ENCODE results near the gene CDYL. TPM values are rescaled to one million over a fixed set of nuclear protein-coding genes. Genes with fewer than 3 reads are reported as not detected.
A peak's percentile ranks its signal among the peaks of the same experiment; 100 is the strongest.

Gene CDYL
- polyA plus RNA-seq, 3 donors: 2.9 to 21.2 (median 4.2) TPM

GRCh38 chr6:4935486-4935885, 159.3 kb downstream of the CDYL start:
- no peaks in the 10 kb centered on the region for H3K27me3 ChIP-seq (ENCODE audit: control insufficient read depth in 2 of 2, insufficient read depth in 2 of 2, low read length in 2 of 2)
- no peak overlapping the region for H3K27ac ChIP-seq (ENCODE audit: low read depth in 1 of 2, low read length in 2 of 2)
- H2AFZ ChIP-seq (ENCODE audit: insufficient read depth, low read depth, low read length, poor library complexity, severe bottlenecking): no peak overlapping the region
- DNase-seq: no peak
- TF ChIP-seq, protein P1, sequence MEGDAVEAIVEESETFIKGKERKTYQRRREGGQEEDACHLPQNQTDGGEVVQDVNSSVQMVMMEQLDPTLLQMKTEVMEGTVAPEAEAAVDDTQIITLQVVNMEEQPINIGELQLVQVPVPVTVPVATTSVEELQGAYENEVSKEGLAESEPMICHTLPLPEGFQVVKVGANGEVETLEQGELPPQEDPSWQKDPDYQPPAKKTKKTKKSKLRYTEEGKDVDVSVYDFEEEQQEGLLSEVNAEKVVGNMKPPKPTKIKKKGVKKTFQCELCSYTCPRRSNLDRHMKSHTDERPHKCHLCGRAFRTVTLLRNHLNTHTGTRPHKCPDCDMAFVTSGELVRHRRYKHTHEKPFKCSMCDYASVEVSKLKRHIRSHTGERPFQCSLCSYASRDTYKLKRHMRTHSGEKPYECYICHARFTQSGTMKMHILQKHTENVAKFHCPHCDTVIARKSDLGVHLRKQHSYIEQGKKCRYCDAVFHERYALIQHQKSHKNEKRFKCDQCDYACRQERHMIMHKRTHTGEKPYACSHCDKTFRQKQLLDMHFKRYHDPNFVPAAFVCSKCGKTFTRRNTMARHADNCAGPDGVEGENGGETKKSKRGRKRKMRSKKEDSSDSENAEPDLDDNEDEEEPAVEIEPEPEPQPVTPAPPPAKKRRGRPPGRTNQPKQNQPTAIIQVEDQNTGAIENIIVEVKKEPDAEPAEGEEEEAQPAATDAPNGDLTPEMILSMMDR (IDR thresholded peaks at IDR 0.05): no peak
- no peak overlapping the region for H3K9ac ChIP-seq (ENCODE audit: insufficient read depth, low read length, poor library complexity, severe bottlenecking)
- Mint-ChIP-seq H3K9me3 (peaks cover 0 to 2% (median 0%) of the 10 kb centered on the region in 7 donors), H3K36me3 (peaks cover 42 to 57% of the 10 kb centered on the region in 2 donors), H3K4me1 (peaks cover 9% of the 10 kb centered on the region), H3K27ac (peak overlapping the region in 1 of 7 donors; percentile 42), H3K27me3 (ENCODE audit: low read depth in 3 of 3) (no peaks in the 10 kb centered on the region), H3K4me3 (no peak overlapping the region)
- peaks cover 82% of the 10 kb centered on the region for H4K20me1 ChIP-seq (ENCODE audit: insufficient read depth, low read length)
- H3K4me1 ChIP-seq (ENCODE audit: control insufficient read depth in 1 of 2, insufficient read depth in 2 of 2, low read length in 2 of 2): no peaks in the 10 kb centered on the region
- H3K4me2 ChIP-seq (replicated peaks; ENCODE audit: extremely low read depth, low read length, poor library complexity, severe bottlenecking): no peak overlapping the region
- no peaks in the 10 kb centered on the region for H3K9me3 ChIP-seq (replicated peaks in 1 of 2; ENCODE audit: control insufficient read depth in 1 of 2, insufficient read depth in 1 of 2, low read length in 2 of 2)
- intact Hi-C loops (cut with micrococcal nuclease): loop anchor here in 1 of 2 donors (10.0 kb wide), 1 partner anchor 161 kb away; the partner anchor contains the start of gene CDYL
- WGBS (ENCODE audit: insufficient coverage): 94% methylated on average over 5 of the region's 10 CpGs
- peaks cover 15% of the 10 kb centered on the region for H3K79me2 ChIP-seq (ENCODE audit: insufficient read depth, low read length)
- no peak overlapping the region for H3K4me3 ChIP-seq (replicated peaks in 1 of 3; ENCODE audit: low read depth in 2 of 3, low read length in 3 of 3)
- peaks cover 19 to 55% of the 10 kb centered on the region in 2 donors for H3K36me3 ChIP-seq (replicated peaks in 1 of 2; ENCODE audit: control insufficient read depth in 1 of 2, insufficient read depth in 2 of 2, low read length in 2 of 2)

DNA sequence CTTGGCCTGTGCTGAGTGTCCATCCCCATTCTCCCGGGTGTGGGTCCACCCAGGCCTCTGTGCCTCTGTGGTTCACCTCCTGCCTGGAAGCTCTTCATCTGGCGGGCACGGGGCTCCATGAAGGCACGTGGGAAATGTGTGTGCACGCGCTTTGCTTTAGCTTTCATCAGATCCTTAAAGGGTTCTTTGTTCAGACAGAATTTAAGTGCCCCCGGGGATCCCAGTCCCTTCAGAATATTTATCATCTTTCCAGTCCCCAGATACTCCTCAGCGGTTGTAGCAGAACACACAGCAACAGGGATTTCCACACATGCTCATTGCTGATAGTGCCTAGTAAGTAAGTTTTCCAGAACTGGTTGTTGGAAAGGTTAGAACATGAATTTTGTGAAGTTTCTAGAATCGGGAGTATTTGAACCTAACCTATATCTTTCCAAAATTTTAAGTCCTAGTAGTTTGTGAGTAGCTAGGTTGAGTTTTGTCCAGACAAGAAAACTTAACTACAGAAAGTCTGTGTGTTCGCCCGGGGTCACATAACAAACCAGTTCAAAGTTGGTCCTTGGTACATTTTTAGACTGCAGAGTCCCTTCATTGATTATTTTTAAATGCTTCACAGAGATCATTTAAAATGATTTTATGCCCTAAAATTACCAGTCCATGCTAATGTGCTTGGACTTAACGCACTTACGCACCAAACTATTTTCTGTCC, 159.9 kb downstream of the CDYL start:
- H3K9me3 Mint-ChIP-seq: peaks cover 0 to 2% (median 0%) of the 10 kb centered on the region in 7 donors
- H3K36me3 ChIP-seq (replicated peaks in 1 of 2; ENCODE audit: control insufficient read depth in 1 of 2, insufficient read depth in 2 of 2, low read length in 2 of 2): peaks cover 19 to 60% of the 10 kb centered on the region in 2 donors
- H3K36me3 Mint-ChIP-seq: peaks cover 46 to 57% of the 10 kb centered on the region in 2 donors
- no peak overlapping the region for H3K9ac ChIP-seq (ENCODE audit: insufficient read depth, low read length, poor library complexity, severe bottlenecking)
- H3K4me2 ChIP-seq (replicated peaks; ENCODE audit: extremely low read depth, low read length, poor library complexity, severe bottlenecking): no peak overlapping the region
- H3K27ac ChIP-seq (ENCODE audit: low read depth in 1 of 2, low read length in 2 of 2): no peak overlapping the region
- DNase-seq: no peak
- H4K20me1 ChIP-seq (ENCODE audit: insufficient read depth, low read length): peaks cover 82% of the 10 kb centered on the region
- no peak overlapping the region for H3K4me3 Mint-ChIP-seq
- intact Hi-C loops (cut with micrococcal nuclease): loop anchor here in 1 of 2 donors (10.0 kb wide), 1 partner anchor 161 kb away; the partner anchor contains the start of gene CDYL
- TF ChIP-seq, protein P1 (IDR thresholded peaks at IDR 0.05): no peak
- peaks cover 6% of the 10 kb centered on the region for H3K4me1 Mint-ChIP-seq
- no peaks in the 10 kb centered on the region for H3K4me1 ChIP-seq (ENCODE audit: control insufficient read depth in 1 of 2, insufficient read depth in 2 of 2, low read length in 2 of 2)
- no peak overlapping the region for H3K4me3 ChIP-seq (replicated peaks in 1 of 3; ENCODE audit: low read depth in 2 of 3, low read length in 3 of 3)
- H3K27me3 ChIP-seq (ENCODE audit: control insufficient read depth in 2 of 2, insufficient read depth in 2 of 2, low read length in 2 of 2): no peaks in the 10 kb centered on the region
- peaks cover 9% of the 10 kb centered on the region for H3K79me2 ChIP-seq (ENCODE audit: insufficient read depth, low read length)
- H2AFZ ChIP-seq (ENCODE audit: insufficient read depth, low read depth, low read length, poor library complexity, severe bottlenecking): no peak overlapping the region
- H3K27me3 Mint-ChIP-seq (ENCODE audit: low read depth in 3 of 3): no peaks in the 10 kb centered on the region
- H3K9me3 ChIP-seq (replicated peaks in 1 of 2; ENCODE audit: control insufficient read depth in 1 of 2, insufficient read depth in 1 of 2, low read length in 2 of 2): no peaks in the 10 kb centered on the region
- H3K27ac Mint-ChIP-seq: peak overlapping the region in 2 of 7 donors; percentile 0 to 18
- WGBS (ENCODE audit: insufficient coverage): 100% methylated on average over 3 of the region's 13 CpGs
